NCI-H2107 treated with DMSO at 0.1 percent for 48 hours (cell line): ENCODE results near the gene F7.
"Not testable (repeated sequence)": the region's sequence is repeated elsewhere in the genome, so short reads cannot be mapped to it uniquely, and the experiment has no call there.

Experiments used
- DNase-seq: peaks from one replicate; lab custom pipeline; 2025; ENCODE audit not compliant: unreplicated experiment; lab: John Stamatoyannopoulos, UW

F7 gene

DNA sequence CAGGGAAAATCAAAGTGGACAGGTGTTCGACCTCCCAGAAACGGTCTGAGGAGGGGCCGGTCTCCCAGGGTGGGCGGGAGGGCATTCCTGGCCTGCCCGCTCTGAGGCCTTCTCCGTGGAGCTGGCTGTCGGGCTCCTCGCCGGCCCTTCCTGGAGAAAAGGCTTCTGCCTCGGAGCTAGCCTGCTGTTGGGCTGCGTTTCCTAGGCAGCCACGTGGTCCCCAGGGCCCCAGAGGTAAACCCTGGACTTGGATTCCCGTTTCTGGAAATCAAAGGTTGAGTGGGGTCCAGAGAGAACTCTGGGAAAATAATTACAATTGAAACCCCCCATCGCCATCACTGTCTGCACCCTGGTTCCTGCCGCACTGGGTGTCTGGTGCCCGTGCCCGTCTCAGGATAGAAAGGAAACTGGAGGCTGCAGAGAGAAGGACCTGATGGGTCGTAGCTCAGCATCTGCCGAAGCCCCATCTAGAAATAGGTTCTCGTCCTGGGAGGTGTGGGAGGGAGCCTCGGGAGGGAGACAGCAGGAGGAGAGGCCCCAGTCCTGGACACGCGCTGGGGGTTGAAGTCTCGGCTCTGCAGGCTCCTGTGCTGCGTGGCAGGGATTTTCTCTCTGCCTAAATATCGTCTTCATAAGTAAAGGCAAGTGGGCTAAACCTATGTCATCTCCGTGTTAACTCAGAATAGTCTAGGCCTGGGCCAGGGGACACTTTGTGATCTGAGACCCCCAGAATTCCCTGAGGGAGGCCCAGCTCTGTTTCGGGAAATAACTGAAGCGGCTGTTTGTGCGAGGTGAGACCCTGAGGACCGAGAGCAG lies 45.2 kb downstream of the F7 start:
- DNase-seq: no peak

DNA sequence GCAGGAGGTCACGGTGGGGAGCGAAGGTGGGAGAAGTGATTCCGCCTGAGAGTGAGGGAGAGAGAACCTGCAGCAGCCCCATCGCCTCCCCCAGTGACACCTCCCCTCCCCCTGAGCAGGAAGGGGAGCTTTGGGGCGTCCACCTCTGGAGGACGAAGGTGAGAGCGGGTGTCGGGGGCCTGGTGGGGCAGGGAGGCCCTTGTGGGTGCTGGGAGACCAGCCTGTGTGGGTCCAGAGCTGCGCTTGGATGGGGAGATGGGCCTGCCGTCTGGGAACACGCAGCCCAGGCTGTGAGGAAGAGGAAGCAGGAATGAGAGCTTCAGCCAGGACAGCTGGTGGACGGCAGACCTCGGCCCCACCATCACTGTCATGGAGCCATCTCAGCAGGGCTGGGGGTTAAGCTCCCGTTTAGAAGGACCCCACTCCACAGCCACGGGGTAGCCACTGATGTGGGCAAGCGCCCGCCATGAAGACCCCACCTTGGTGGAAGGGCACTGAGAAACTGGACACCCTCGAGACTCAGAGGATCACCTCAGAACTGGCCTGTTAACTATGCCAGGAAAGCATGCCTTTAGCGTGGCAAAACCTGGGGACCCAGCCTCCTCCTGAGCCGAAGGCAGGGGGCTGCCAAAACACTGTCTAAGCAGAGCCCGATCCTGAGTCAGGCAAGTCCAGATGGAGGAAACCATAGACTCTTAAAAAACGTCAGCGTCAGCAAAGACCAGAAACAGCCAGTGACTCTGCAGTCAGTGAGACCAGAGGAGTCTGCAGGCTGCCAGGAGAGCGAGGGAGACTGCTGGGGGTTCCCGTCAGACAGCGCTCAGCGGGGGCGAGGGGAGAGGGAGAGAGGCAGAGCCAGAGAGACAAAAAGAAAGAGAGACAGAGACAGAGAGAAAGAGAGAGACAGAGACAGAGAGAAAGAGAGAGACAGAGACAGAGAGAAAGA lies 46.4 kb downstream of the F7 start:
- no peak for DNase-seq

DNA sequence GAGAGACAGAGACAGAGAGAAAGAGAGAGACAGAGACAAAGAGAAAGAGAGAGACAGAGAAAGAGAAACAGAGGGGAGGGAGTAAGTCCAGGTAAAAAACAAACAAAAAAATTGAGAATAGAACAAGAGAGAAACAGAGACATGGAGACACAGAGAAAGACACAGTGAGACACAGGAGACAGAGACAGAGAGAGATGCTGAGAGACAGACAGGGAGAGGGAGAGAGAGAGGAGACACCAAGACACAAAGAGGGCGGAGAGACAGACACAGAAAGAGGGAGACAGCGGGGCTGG lies 47.0 kb downstream of the F7 start:
- DNase-seq: no peak

DNA sequence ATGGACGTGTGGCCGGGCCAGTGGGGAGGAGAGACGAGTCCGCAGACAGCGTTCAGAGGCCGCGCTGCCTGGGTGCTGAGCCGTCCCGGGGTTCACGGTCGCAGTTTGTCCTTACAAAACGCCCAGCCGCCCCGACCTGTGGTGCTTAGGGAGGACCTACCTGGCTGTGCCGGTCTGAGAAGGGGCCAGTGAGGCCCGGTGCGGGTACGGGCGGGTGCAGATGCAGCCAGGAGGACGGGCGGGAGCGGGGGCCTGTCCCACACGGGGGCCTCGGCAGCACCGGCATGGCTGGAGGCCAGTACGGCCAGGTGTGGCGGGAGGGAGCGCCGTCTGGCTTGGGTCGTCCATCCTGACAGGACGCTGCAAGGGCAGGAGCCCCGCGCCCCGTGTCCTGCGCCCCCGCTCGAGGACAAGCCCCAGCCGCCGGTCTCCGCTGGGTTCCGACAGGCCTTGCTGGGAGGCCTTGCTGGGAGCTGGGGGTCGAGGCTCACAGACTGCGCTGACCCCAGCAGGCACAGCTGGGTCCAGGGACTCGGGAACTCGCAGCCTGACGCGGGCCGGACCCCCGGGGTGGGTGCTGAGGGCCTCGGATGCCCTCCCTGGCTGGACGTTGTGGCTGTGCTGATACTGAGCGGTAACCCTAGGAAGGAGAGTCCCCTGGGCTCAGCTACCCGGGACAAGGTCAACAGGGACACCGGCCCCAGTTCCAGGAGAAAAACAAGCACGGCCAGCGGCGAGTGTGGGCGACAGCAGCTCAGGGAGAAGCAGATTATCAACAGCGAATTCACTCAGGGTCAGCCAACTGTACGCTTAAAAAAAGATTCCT lies 47.6 kb downstream of the F7 start:
- DNase-seq: no peak

DNA sequence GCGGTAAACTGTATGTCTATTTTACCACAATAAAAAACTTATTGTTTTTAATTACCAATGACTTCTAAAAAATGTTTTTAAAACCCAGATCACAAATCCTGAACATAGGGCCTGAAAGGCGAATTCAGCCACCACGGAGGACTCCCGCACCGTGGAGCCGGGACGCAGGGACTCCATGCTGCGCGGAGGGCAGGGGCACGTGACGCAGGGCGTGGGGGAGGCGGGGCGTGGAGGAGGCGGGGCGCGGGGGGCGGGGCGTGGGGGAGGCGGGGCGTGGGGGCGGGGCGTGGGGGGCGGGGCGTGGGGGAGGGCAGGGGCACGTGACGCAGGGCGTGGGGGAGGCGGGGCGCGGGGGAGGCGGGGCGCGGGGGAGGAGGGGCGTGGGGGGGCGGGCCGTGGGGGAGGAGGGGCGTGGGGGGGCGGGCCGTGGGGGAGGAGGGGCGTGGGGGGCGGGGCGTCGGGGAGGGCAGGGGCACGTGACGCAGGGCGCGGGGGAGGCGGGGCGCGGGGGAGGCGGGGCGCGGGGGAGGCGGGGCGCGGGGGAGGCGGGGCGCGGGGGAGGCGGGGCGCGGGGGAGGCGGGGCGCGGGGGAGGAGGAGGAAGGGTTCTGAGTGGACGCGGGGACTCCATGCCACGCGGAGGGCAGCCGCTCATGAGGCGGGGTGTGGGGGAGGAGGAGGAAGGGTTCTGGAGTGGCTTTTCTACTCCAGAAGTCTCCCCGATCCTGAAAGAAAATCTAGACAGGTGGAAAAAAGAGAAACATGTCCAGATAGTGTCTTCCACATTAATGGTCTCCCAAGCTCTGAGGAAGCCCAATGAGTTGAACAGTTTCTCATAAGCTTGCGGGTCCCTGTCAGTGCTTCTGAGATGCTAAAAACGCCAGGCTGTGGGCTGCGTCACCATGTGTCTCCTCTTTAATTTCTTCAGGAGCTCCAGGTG lies 48.5 kb downstream of the F7 start:
- no peak for DNase-seq

DNA sequence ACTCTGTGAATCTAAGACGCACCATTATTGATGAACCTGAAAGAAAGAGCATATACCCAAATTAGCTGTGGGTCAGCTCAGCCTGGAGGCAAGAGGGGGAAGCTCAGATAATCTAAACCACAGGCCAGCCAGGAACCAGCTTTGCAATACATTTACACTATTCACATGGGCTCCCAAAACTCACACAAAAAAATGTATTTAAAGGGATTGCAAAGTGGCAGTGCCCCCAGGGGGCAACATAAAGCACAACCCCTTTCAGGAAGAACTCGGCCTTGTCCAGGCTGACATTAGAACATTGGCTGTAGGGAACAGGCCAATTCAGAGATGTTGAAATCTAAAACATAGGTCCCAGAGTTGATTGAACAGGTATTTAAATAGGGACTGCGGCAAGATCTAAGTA lies 49.6 kb downstream of the F7 start:
- no peak for DNase-seq

DNA sequence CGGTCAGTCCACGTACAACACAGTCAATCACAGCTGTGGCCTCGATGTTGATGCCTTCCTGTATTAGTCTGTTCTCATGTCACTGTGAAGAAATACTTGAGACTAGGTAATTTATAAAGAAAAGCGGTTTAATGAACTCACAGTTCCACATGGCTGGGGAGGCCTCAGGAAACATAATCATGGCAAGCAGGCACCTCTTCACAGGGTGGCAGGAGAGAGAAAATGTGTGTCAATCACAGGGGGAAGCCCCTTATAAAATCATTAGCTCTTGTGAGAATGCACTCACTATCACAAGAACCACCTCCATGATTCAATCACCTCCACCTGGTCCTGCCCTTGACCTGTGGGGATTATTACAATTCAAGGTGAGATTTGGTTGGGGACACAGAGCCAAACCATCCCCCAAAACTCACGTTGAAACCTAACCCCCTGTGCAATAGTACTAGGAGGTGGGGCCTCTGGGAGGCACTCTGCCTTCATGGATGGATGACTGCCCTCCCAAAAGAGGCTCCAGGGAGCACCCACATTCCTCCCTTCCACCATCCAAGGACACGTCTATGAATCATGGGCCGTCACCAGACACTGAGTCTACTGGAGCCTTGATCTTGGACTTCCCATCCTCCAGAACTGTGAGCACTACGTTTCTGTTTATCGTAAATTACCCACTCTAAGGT lies 50.5 kb downstream of the F7 start:
- DNase-seq: no peak

DNA sequence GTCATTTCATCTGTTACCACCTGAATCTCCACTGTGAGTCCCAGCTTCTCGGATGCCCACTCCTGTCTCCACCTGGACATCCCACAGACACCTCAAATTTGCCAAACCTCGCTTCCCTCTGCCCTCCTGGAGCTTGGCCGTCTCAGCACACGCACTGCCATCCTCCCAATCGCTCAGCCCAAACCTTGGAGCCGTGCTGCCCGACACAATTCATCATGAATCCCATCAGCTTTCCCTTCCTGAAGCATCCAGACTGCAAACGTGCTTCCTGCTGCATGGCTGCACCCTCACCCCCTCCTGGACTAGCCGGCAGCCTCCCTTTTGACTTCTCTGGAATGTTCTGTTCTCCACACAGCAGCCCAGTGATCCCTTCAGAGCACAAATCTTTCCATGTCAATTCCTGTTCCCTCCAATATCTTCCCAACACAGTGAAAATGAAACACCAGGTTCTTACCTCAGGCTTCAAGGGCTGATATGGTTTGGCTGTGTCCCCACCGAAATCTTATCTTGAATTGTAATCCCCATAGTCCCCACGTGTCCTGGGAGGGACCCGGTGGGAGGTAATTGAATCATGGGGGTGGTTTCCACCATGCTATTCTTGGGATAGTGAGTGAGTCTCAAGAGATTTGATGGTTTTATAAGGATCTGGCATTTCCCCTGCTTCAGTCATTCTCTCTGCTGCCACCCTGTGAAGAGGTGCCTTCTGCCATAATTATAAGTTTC lies 51.8 kb downstream of the F7 start:
- no peak for DNase-seq

DNA sequence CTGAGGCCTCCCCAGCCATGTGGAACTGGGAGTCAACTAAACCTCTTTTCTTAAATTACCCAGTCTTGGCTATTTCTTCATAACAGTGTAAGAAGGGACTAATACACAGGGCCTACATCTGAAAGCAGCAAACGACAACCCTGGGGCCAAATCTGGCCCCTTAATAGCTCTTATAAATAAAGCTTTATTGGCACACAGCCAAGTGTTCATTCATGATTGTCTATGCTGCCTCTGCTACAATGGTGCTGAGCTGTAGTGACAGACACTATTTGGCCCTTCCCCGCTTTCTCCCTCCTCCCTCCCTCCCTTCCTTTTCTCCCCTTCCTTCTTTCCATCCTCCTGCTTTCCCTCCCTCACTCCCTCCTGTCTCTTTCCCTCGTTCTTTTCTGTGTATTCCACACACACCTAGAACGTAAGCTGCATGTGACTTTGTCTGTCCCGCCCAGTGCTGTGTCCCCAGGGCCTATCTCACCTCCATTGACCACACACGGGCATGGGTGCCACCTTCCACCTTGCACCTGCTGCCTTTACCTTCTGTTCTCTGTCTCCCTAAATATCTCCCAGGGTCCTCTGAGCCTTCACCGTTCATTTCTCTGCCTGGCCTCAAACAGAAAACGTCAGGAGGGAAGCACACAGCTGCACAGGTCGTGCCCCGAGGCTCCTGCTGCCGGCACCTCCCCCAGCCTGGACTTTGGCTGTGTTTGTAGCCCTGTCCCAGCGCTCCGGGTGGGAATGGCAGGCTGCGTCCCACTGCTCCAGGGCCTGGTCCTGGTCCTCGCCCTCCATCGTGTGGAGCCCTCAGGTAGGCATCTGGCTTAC lies 52.5 kb downstream of the F7 start, which contains the start of gene PROZ:
PROZ (plus strand) TSS at position 720 of the 819 bp plus-strand sequence; CDS start at position 733, 13 bp downstream.
- DNase-seq: no peak

DNA sequence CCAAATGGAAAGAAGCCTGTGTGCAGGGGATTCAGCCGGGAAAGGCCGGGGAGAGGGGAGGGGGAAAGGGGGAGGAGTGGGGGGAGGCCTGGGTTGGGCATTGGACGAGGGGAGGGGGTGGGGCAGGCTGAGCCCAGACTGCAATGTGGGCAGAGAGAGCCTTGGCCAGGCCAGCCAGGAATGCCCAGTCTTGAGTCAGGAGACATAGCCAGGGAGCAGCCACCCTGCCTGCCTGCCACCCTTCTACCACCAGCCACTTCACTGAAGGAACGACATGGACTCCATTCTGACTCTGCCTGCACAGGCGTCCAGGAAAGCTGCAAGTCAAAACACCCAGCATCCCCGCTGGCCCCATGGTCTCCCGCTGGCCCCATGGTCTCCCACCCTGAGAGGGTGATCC lies 53.4 kb downstream of the F7 start:
- no peak for DNase-seq

DNA sequence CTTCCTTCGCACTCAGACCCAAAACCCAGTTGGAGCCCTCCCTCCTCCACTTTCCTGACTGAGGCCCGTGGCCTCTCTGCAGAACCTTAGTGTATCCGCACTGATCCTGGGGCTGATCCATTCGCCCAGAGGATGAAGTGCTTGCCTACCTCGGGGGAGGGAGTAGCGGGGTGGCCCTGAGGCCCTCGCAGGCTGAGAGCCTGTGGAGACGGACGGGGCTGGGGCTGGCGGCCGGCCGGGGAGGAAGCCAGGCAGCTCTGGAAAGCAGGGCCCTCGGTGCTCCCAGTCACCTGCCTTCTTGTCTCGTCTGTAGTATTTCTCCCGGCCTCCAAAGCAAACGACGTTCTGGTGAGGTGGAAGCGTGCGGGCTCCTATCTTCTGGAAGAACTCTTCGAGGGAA lies 54.1 kb downstream of the F7 start:
- no peak for DNase-seq

DNA sequence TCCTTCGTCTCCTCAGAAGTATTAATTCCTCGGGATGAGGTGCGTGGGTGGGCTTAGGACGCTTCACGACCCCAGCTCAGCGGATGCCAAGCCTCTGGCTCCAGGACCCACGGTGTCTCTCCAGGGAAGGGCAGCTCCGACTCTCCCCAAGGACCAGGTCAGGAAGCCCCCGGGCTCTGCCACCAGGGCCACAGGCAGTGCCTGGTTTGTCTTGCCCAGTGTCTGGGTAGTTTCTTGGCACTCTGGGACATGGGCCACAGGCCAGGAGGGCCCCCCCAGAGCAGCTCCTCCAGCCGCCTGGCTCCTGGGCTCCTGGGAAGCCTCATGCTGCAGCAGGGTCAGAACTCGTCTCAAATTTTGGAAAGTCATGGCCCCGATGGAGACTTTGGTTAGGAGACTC lies 55.4 kb downstream of the F7 start:
- no peak for DNase-seq

DNA sequence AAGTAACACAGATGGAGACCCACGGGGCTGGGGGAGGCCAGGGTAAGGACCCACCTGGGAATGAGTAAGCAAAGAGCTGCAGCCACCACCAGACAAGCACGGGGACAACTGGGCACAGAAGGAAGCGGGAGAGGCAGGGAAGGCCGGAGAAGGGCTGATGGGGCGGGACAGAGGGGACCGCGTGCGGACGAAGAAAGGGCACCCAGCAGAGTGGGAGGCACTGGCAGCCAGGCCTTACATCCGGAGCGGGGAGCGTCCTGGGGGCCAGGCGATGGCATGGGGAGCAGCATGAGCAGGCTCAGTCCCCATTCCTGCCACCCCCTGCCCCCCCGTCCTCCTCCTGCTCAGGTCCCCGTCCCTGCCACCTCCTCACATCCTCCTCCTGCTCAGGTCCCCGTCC lies 55.8 kb downstream of the F7 start:
- no peak for DNase-seq

DNA sequence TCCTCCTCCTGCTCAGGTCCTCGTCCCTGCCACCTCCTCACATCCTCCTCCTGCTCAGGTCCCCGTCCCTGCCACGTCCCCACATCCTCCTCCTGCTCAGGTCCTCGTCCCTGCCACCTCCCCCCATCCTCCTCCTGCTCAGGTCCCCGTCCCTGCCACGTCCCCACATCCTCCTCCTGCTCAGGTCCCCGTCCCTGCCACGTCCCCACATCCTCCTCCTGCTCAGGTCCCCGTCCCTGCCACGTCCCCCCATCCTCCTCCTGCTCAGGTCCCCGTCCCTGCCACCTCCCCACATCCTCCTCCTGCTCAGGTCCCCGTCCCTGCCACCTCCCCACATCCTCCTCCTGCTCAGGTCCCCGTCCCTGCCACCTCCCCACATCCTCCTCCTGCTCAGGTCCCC lies 56.4 kb downstream of the F7 start:
- DNase-seq: not testable (repeated sequence)

DNA sequence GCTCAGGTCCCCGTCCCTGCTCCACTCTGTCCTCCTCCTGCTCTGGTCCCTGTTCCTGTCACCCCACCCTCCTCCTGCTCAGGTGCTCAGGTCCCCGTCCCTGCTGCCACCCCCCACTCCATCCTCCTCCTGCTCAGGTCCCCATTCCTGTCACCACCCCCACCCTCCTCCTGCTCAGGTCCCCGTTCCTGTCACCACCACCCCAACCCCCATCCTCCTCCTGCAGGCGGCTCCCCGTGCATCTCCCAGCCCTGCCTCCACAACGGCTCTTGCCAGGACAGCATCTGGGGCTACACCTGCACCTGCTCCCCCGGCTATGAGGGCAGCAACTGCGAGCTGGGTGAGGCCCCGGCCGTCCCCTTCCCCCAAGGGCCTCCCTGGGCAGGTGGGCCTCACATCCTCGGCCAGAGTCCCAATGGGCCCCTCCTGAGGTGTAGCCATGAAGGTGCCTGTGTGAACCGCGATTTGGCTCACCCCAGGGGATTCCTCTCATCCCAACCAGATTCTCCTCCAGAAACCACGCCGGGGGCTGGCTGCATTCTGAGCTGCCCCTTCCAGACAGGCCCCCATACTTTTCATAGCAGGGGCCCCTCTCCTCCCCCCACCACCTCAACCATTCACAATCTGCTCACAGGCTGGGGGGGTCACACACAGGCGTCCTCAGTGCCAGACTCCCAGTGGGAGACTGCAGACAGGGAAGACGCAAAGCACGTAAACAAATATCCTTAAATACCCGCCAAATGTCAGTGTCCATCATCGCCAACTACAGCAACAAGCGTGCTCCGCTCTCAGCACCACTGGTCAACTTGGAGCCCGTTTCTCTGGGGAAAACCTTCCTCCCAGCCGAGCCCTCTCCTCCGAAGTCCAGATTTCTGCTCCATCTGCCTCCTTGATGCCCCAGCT lies 57.4 kb downstream of the F7 start:
- DNase-seq: no peak

DNA sequence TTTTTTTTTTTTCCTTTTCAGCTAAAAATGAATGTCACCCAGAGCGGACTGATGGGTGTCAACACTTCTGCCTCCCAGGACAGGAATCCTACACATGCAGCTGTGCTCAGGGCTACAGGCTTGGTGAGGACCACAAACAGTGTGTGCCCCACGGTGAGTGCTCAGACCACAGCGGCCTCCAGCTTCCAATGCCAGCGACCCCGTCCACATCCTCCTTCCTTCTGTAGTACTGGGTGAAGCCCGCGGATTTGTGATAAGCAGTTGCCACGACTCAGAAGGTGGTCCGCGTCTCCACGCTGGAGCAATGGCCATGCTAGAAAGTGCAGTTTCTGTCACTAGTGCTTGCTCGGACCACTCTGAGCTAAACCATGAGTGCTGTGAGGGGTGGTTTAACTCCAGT lies 58.9 kb downstream of the F7 start:
- no peak for DNase-seq

DNA sequence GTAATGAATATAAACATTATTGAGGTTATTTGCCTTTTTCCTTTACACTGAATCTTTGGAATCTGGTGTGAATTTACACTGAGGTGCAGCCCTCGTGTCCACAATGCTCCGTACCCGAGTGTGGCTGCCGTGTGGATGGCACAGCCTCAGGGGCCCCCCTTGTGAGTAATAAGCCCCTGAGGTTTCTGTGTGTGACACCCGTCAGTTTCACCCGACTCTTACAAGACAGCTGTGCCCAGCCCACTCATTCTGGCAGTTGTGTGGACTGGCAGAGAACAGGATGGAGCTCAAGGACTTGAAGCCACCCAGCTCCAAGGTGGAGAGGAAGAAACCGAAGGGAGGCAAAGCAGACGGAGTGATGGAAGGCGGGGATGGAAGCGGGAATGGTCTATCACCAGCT lies 60.7 kb downstream of the F7 start:
- no peak for DNase-seq
